PFSK-1 (cell line): Measurements from ENCODE around the gene C19orf12.

Source experiments
- FOXP2 ChIP-seq: optimal IDR thresholded peaks from 2 replicates; pipeline ENCODE3; 2011; ENCODE audit warnings: borderline replicate concordance, control low read depth, inconsistent platforms; ENCODE audit not compliant: insufficient read depth; ENCODE audit errors: extremely low read length, extremely low read depth
- POLR2AphosphoS5 ChIP-seq: IDR thresholded peaks from 2 replicates; pipeline ENCODE4 v1.6.1; 2012; ENCODE audit warnings: low read depth, mild to moderate bottlenecking, control low read depth, low read length, moderate library complexity
- REST ChIP-seq, 2 experiments: IDR thresholded peaks; 2 replicates each; pipeline versions ENCODE4 v1.6.1 to v1.8.0; 2011 to 2012; ENCODE audit warnings: low read depth in 2 of 2, low read length in 2 of 2, control low read depth in 1 of 2, inconsistent platforms in 1 of 2, mild to moderate bottlenecking in 1 of 2, moderate library complexity in 1 of 2; ENCODE audit not compliant: insufficient read depth in 1 of 2
- SIN3A ChIP-seq: IDR thresholded peaks from 2 replicates; pipeline ENCODE4 v1.6.1; 2012; ENCODE audit warnings: mild to moderate bottlenecking, low read length, moderate library complexity, borderline replicate concordance; ENCODE audit not compliant: insufficient read depth
- TAF1 ChIP-seq: IDR thresholded peaks from 2 replicates; pipeline ENCODE4 v1.6.1; 2012; ENCODE audit warnings: low read length, control low read depth, borderline replicate concordance; ENCODE audit not compliant: insufficient read depth

The C19orf12 gene

GRCh38 chr19:29714371-29714952, 599 bp downstream of the C19orf12 start:
- TF ChIP-seq POLR2AphosphoS5 (no peak), TAF1 (no peak)

- TF ChIP-seq SIN3A (no peak), TAF1 (no peak), POLR2AphosphoS5 (no peak), FOXP2 (no peak), REST (IDR thresholded peaks at IDR 0.05; ENCODE audit: insufficient read depth in 1 of 2, low read depth in 2 of 2, low read length in 2 of 2) (no peak)
Measured at GRCh38 chr19:29712744-29713516, 2.1 kb downstream of the C19orf12 start.

GRCh38 chr19:29711584-29712132, 3.4 kb downstream of the C19orf12 start:
- no peak for TF ChIP-seq REST (IDR thresholded peaks at IDR 0.05; ENCODE audit: insufficient read depth in 1 of 2, low read depth in 2 of 2, low read length in 2 of 2)
- no peak for TF ChIP-seq SIN3A

- TF ChIP-seq TAF1 (no peak), SIN3A (no peak), REST (IDR thresholded peaks at IDR 0.05; ENCODE audit: insufficient read depth in 1 of 2, low read depth in 2 of 2, low read length in 2 of 2) (no peak), POLR2AphosphoS5 (no peak), FOXP2 (no peak)
Measured at GRCh38 chr19:29708554-29709439, 6.3 kb downstream of the C19orf12 start.

GRCh38 chr19:29706635-29707034, 8.4 kb downstream of the C19orf12 start:
- TF ChIP-seq TAF1, result no peak
- TF ChIP-seq FOXP2, result no peak
- TF ChIP-seq POLR2AphosphoS5, result no peak
- TF ChIP-seq SIN3A, result no peak
- no peak for TF ChIP-seq REST (IDR thresholded peaks at IDR 0.05; ENCODE audit: insufficient read depth in 1 of 2, low read depth in 2 of 2, low read length in 2 of 2)
